H1 (cell line): ENCODE data around the gene JAKMIP3. TPM values are rescaled to one million over a fixed set of nuclear protein-coding genes. Genes with fewer than 3 reads are reported as not detected.

Experiments
- CTCF ChIA-PET: fragments of 300-600 bp; sonication (Branson Sonifier 250); formaldehyde crosslinking; loops from one replicate; lab custom pipeline; 2021; ENCODE audit not compliant: partially characterized antibody; lab: Charles Lee
- POLR2A ChIA-PET: fragments of 300-600 bp; sonication (Branson Sonifier 250); formaldehyde crosslinking; loops from one replicate; lab custom pipeline; 2021; ENCODE audit warnings: inconsistent platforms; ENCODE audit not compliant: partially characterized antibody; lab: Charles Lee
- DNase-seq, 2 experiments: peaks; one replicate each; pipeline versions ENCODE4 v3.0.0 to v3.0.0-alpha.2; 2010 to 2022; ENCODE audit warnings: low spot score in 2 of 2, low read depth in 1 of 2, mixed read lengths in 1 of 2
- FAIRE-seq: peaks from 2 replicates; lab custom pipeline; 2011; peaks lifted over from hg19 to GRCh38; lab: Jason Lieb, UNC
- H2AFZ ChIP-seq: 2 replicates; pipeline ENCODE4 v1.8.1; 2012; ENCODE audit warnings: low read length, inconsistent platforms
- H2AK5ac ChIP-seq: 2 replicates; pipeline ENCODE4 v1.6.1; 2013; ENCODE audit warnings: low read depth, low read length
- H2BK120ac ChIP-seq: replicated peaks from 2 replicates; pipeline ENCODE3; 2013; ENCODE audit warnings: low read depth, low read length, inconsistent platforms
- H2BK12ac ChIP-seq: 2 replicates; pipeline ENCODE4 v1.6.1; 2013; ENCODE audit warnings: low read depth, low read length
- H2BK15ac ChIP-seq: 2 replicates; pipeline ENCODE4 v1.6.1; 2013; ENCODE audit warnings: low read length
- H2BK20ac ChIP-seq: 2 replicates; pipeline ENCODE4 v1.6.1; 2013; ENCODE audit warnings: low read length
- H2BK5ac ChIP-seq: 2 replicates; pipeline ENCODE4 v1.6.1; 2013; ENCODE audit warnings: low read depth, low read length
- H3K14ac ChIP-seq: 2 replicates; pipeline ENCODE4 v1.6.1; 2013; ENCODE audit warnings: inconsistent platforms; ENCODE audit not compliant: insufficient read length
- H3K18ac ChIP-seq: 2 replicates; pipeline ENCODE4 v1.6.1; 2013; ENCODE audit warnings: low read length; ENCODE audit errors: extremely low read depth
- H3K23ac ChIP-seq: 2 replicates; pipeline ENCODE4 v1.6.1; 2013; ENCODE audit warnings: inconsistent platforms; ENCODE audit not compliant: insufficient read length
- H3K23me2 ChIP-seq: 2 replicates; pipeline ENCODE4 v1.6.1; 2013; ENCODE audit warnings: low read depth, low read length
- H3K27ac ChIP-seq: 2 replicates; pipeline ENCODE4 v1.6.1; 2011; ENCODE audit warnings: low read depth, low read length, inconsistent platforms
- H3K27me3 ChIP-seq, 4 experiments: replicated peaks in 1 of 4; 1 replicate in 1 of 4; 2 replicates in 3 of 4; pipeline versions ENCODE4 v1.6.1 to v1.8.1; 2011 to 2013; ENCODE audit warnings: low read length in 3 of 4, mild to moderate bottlenecking in 3 of 4, inconsistent platforms in 2 of 4, mixed read lengths in 2 of 4, moderate library complexity in 1 of 4; ENCODE audit not compliant: control insufficient read depth in 3 of 4, insufficient read depth in 3 of 4; ENCODE audit errors: extremely low read depth in 1 of 4
- H3K36me3 ChIP-seq, 4 experiments: 2 replicates each; pipeline versions ENCODE4 v1.6.1 to v1.8.1; 2011 to 2013; ENCODE audit warnings: mild to moderate bottlenecking in 4 of 4, low read length in 3 of 4, moderate library complexity in 2 of 4, control low read depth in 1 of 4, inconsistent platforms in 1 of 4; ENCODE audit not compliant: insufficient read depth in 4 of 4, control insufficient read depth in 2 of 4
- H3K4ac ChIP-seq: replicated peaks from 2 replicates; pipeline ENCODE3; 2013; ENCODE audit warnings: low read length, low read depth, mixed read lengths, inconsistent platforms; ENCODE audit not compliant: insufficient read length
- H3K4me1 ChIP-seq, 4 experiments: replicated peaks in 1 of 4; 1 replicate in 1 of 4; 2 replicates in 3 of 4; pipeline versions ENCODE4 v1.6.1 to v1.8.1; 2011 to 2013; ENCODE audit warnings: low read length in 3 of 4, inconsistent platforms in 2 of 4, mixed read lengths in 1 of 4; ENCODE audit not compliant: insufficient read depth in 4 of 4, control insufficient read depth in 3 of 4
- H3K4me2 ChIP-seq, 2 experiments: 2 replicates each; pipeline versions ENCODE4 v1.6.1 to v1.8.1; 2011 to 2013; ENCODE audit warnings: low read depth in 2 of 2, low read length in 2 of 2, control low read depth in 1 of 2, inconsistent platforms in 1 of 2, mild to moderate bottlenecking in 1 of 2; ENCODE audit not compliant: insufficient read depth in 1 of 2
- H3K4me3 ChIP-seq, 4 experiments: fragments of 200-600, 300-600 bp in 1 of 4; sonication (generic), shearing (Covaris generic), sonication (Bioruptor Twin) in 1 of 4; 2 replicates each; pipeline versions ENCODE4 v1.5.1 to v1.8.1; 2011 to 2016; ENCODE audit warnings: low read length in 4 of 4, low read depth in 3 of 4, control low read depth in 2 of 4, inconsistent platforms in 2 of 4, mild to moderate bottlenecking in 2 of 4, mixed read lengths in 1 of 4, moderate library complexity in 1 of 4; ENCODE audit not compliant: insufficient read depth in 2 of 4; ENCODE audit errors: extremely low read depth in 1 of 4
- H3K56ac ChIP-seq: replicated peaks from 2 replicates; pipeline ENCODE3; 2013; ENCODE audit warnings: low read depth, mild to moderate bottlenecking, mixed read lengths, low read length, inconsistent platforms; ENCODE audit not compliant: insufficient read length
- H3K79me1 ChIP-seq: 2 replicates; pipeline ENCODE4 v1.6.1; 2013; ENCODE audit warnings: low read depth, low read length, control low read depth
- H3K79me2 ChIP-seq, 2 experiments: 2 replicates each; pipeline versions ENCODE4 v1.6.1 to v1.8.1; 2012 to 2013; ENCODE audit warnings: low read length in 2 of 2, mild to moderate bottlenecking in 2 of 2, inconsistent platforms in 1 of 2; ENCODE audit not compliant: insufficient read depth in 2 of 2, control insufficient read depth in 1 of 2
- H3K9ac ChIP-seq, 4 experiments: replicated peaks in 1 of 4; 1 replicate in 1 of 4; 2 replicates in 3 of 4; pipeline versions ENCODE4 v1.6.1 to v1.8.1; 2011 to 2013; ENCODE audit warnings: low read depth in 3 of 4, low read length in 3 of 4, control low read depth in 2 of 4, mild to moderate bottlenecking in 2 of 4, moderate library complexity in 2 of 4, inconsistent platforms in 1 of 4; ENCODE audit errors: extremely low read depth in 1 of 4
- H3K9me3 ChIP-seq, 2 experiments: 2 replicates each; pipeline versions ENCODE4 v1.6.1 to v1.8.1; 2012 to 2013; ENCODE audit warnings: mild to moderate bottlenecking in 2 of 2, moderate library complexity in 2 of 2, control low read depth in 1 of 2, inconsistent platforms in 1 of 2, low read depth in 1 of 2, low read length in 1 of 2, mixed read lengths in 1 of 2; ENCODE audit not compliant: insufficient read depth in 2 of 2
- H4K20me1 ChIP-seq, 2 experiments: replicated peaks in 1 of 2; 2 replicates each; pipeline versions ENCODE3 to v1.8.1; 2011 to 2013; ENCODE audit warnings: inconsistent platforms in 2 of 2, low read length in 2 of 2, mild to moderate bottlenecking in 1 of 2; ENCODE audit not compliant: insufficient read depth in 2 of 2, control insufficient read depth in 1 of 2
- H4K5ac ChIP-seq: 2 replicates; pipeline ENCODE4 v1.6.1; 2013; ENCODE audit warnings: low read length, low read depth, mixed read lengths, inconsistent platforms; ENCODE audit not compliant: insufficient read length
- H4K8ac ChIP-seq: 2 replicates; pipeline ENCODE4 v1.8.0; 2013; ENCODE audit warnings: mild to moderate bottlenecking, moderate library complexity, low read length, inconsistent platforms; ENCODE audit not compliant: insufficient read depth; ENCODE audit errors: extremely low read depth
- H4K91ac ChIP-seq: replicated peaks from 2 replicates; pipeline ENCODE3; 2013; ENCODE audit warnings: low read length, mixed read lengths, inconsistent platforms; ENCODE audit not compliant: insufficient read length
- GTF2F1 ChIP-seq: IDR thresholded peaks from 2 replicates; pipeline ENCODE4 v1.6.1; 2012; ENCODE audit warnings: low read depth, low read length, improper control_type of control experiment, borderline replicate concordance
- MAFK ChIP-seq: IDR thresholded peaks from 2 replicates; pipeline ENCODE4 v1.6.1; 2012; ENCODE audit warnings: low read depth, mild to moderate bottlenecking, improper control_type of control experiment, low read length
- NANOG ChIP-seq: IDR thresholded peaks from 2 replicates; pipeline ENCODE4 v1.6.1; 2011; ENCODE audit warnings: low read length, low read depth, mild to moderate bottlenecking, inconsistent platforms; ENCODE audit not compliant: insufficient read depth, poor library complexity, severe bottlenecking
- POU5F1 ChIP-seq: IDR thresholded peaks from 2 replicates; pipeline ENCODE4 v1.6.1; 2011; ENCODE audit warnings: low read depth, mild to moderate bottlenecking, low read length, moderate library complexity
- RFX5 ChIP-seq: IDR thresholded peaks from 2 replicates; pipeline ENCODE4 v1.6.1; 2011; ENCODE audit warnings: low read depth, low read length, improper control_type of control experiment, borderline replicate concordance
- RNF2 ChIP-seq: fragments of 200-900, 300-1000 bp; sonication (generic); IDR thresholded peaks from 2 replicates; pipeline ENCODE4 v1.7.1; 2016; ENCODE audit warnings: borderline replicate concordance, low read depth, mild to moderate bottlenecking, antibody characterized with exemption, low read length; ENCODE audit not compliant: poor library complexity, severe bottlenecking; ENCODE audit errors: missing control alignments
- SAP30 ChIP-seq: fragments of 300-600 bp; sonication (generic); IDR thresholded peaks from 2 replicates; pipeline ENCODE4 v1.7.1; 2012; ENCODE audit warnings: low read length, moderate library complexity, mild to moderate bottlenecking, inconsistent platforms; ENCODE audit not compliant: insufficient read depth, insufficient replicate concordance
- SIN3A ChIP-seq, 2 experiments: IDR thresholded peaks in 1 of 2; conservative IDR thresholded peaks in 1 of 2; 2 replicates each; pipeline ENCODE4 v1.6.1; 2011 to 2012; ENCODE audit warnings: low read length in 2 of 2, improper control_type of control experiment in 1 of 2, low read depth in 1 of 2, mild to moderate bottlenecking in 1 of 2
- SIX5 ChIP-seq: IDR thresholded peaks from 2 replicates; pipeline ENCODE4 v1.6.1; 2011; ENCODE audit warnings: mild to moderate bottlenecking, low read depth, low read length
- TAF1 ChIP-seq: IDR thresholded peaks from 2 replicates; pipeline ENCODE4 v1.6.1; 2011; ENCODE audit warnings: mild to moderate bottlenecking, low read depth, low read length
- TAF7 ChIP-seq: optimal IDR thresholded peaks from 2 replicates; pipeline ENCODE3; 2011; ENCODE audit warnings: low read depth, mild to moderate bottlenecking, inconsistent platforms, low read length, moderate library complexity, borderline replicate concordance
- TCF12 ChIP-seq: IDR thresholded peaks from 2 replicates; pipeline ENCODE4 v1.6.1; 2011; ENCODE audit warnings: low read depth, mild to moderate bottlenecking, low read length
- WGBS, 2 experiments: shearing (Covaris generic) in 1 of 2; methylation state at CpG; one replicate each; pipeline versions ENCODE4 v1.1.6 to v1.1.7; 2013 to 2015; ENCODE audit warnings: low lambda C conversion rate in 2 of 2, mixed read lengths in 2 of 2, inconsistent platforms in 1 of 2, low coverage in 1 of 2, missing lambda C conversion rate in 1 of 2; ENCODE audit not compliant: insufficient replicate concordance in 2 of 2, insufficient coverage in 1 of 2, insufficient read length in 1 of 2; ENCODE audit errors: extremely low coverage in 1 of 2, missing lambda C conversion rate in 1 of 2; 5-methylcytosine and 5-hydroxymethylcytosine counted together
- polyA plus RNA-seq, 7 experiments: library from polyadenylated mRNA; depleted of rRNA in 3 of 7; stranded (reverse) in 5 of 7; unstranded in 2 of 7; fragments of >200 nt in 5 of 7; fragments of 200-250 nt in 2 of 7; gene quantifications; 1 replicate in 5 of 7; 2 replicates in 1 of 7; 4 replicates in 1 of 7; pipeline versions ENCODE4 v1.2.1 to v1.2.3, GENCODE V29; 2011 to 2013; ENCODE audit warnings: missing spikeins in 2 of 7, mixed read lengths in 2 of 7
- total RNA-seq: library from RNA; stranded (reverse); fragmentation: NEBNext Ultra II Directional; extraction: Animal tissue kit (Norgen Biotek cat#: 25700); gene quantifications from 2 replicates; pipeline ENCODE4 v1.2.1, GENCODE V29; 2021
- TF ChIP-seq, protein P1 (sequence below): IDR thresholded peaks from 2 replicates; pipeline ENCODE4 v1.6.1; 2012; ENCODE audit warnings: inconsistent platforms

Gene JAKMIP3
- total and polyA plus RNA-seq, 2 of the 8 experiments (the other 6 are each of a cell fraction or from before 2014, with no cell fraction given) = 0.83 to 0.91 TPM

DNA sequence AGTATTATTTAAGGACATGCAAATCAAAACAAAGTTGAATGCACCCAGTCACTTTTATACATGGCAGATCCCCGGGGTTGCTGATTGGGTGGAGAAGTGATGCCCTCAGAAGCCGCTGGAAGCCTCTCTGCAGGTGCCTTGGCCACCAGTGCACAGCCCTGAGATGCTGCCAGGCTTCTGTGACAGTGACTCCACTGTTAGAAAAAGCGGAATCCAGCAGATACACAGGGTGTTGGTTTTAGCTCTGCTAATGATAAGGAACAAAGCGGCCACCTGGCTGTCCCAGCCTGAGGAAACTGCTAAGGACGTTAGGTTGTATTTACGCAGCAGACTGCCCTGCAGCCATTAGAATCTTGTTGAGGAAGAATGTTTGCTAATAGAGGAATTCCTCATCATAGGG is 47.5 kb downstream of the JAKMIP3 start:
- H3K79me2 ChIP-seq = no peaks in the 10 kb centered on the region
- no peak overlapping the region for H3K9ac ChIP-seq
- no peak overlapping the region for H3K4ac ChIP-seq
- POLR2A ChIA-PET = no interaction called here
- no peak overlapping the region for H2AK5ac ChIP-seq
- no peaks in the 10 kb centered on the region for H3K9me3 ChIP-seq
- H3K36me3 ChIP-seq = no peaks in the 10 kb centered on the region
- no peak overlapping the region for H4K91ac ChIP-seq
- H3K56ac ChIP-seq = no peak overlapping the region
- H2AFZ ChIP-seq = no peak overlapping the region
- peaks cover 0 to 5% of the 10 kb centered on the region in 2 experiments for H4K20me1 ChIP-seq
- no peak overlapping the region for H3K27ac ChIP-seq
- H2BK120ac ChIP-seq = no peak overlapping the region
- no peaks in the 10 kb centered on the region for H3K27me3 ChIP-seq
- no peak overlapping the region; the same call in 1 of the 2 replicates for H4K8ac ChIP-seq
- no peaks in the 10 kb centered on the region; the same call in 1 of the 2 replicates for H3K23me2 ChIP-seq
- whole genome bisulfite sequencing, 2 experiments = 84% methylated on average over 6 of the region's 6 CpGs; no CpG with 5 or more reads in 1 of the 2 experiments
- H3K4me1 ChIP-seq = no peaks in the 10 kb centered on the region
- no peak overlapping the region for H3K23ac ChIP-seq
- no peak overlapping the region for H2BK15ac ChIP-seq
- no peak overlapping the region for H4K5ac ChIP-seq
- no peak overlapping the region for H3K18ac ChIP-seq
- H3K14ac ChIP-seq = no peak overlapping the region
- H3K4me3 ChIP-seq = no peak overlapping the region
- H3K4me2 ChIP-seq = no peak overlapping the region
- no peak for FAIRE-seq
- H3K79me1 ChIP-seq = no peaks in the 10 kb centered on the region
- CTCF ChIA-PET = no interaction called here
- no peak overlapping the region for H2BK20ac ChIP-seq
- no peak overlapping the region for H2BK5ac ChIP-seq
- no peak overlapping the region for H2BK12ac ChIP-seq
- DNase-seq = no peak
- TF ChIP-seq RFX5 = no peak
- no peak for TF ChIP-seq SIX5
- no peak for TF ChIP-seq RNF2
- TF ChIP-seq TAF7 = no peak
- no peak for TF ChIP-seq MAFK
- no peak for TF ChIP-seq SIN3A (conservative IDR thresholded peaks at IDR 0.05 in 1 of 2, IDR thresholded peaks at IDR 0.05 in 1 of 2; ENCODE audit: low read depth in 1 of 2, low read length in 2 of 2)
- TF ChIP-seq, protein P1, sequence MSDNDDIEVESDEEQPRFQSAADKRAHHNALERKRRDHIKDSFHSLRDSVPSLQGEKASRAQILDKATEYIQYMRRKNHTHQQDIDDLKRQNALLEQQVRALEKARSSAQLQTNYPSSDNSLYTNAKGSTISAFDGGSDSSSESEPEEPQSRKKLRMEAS = no peak
- TF ChIP-seq SAP30 = no peak
- TF ChIP-seq TAF1 = no peak
- no peak for TF ChIP-seq TCF12
- TF ChIP-seq POU5F1 = no peak
- no peak for TF ChIP-seq GTF2F1
- no peak for TF ChIP-seq NANOG
